GM21526 (cell line): Measurements from ENCODE around the gene NFATC2.
A peak's percentile ranks its signal among the peaks of the same experiment; 100 is the strongest.
"Not testable (repeated sequence)": the region's sequence is repeated elsewhere in the genome, so short reads cannot be mapped to it uniquely, and the experiment has no call there.

Source experiments
- ATAC-seq: cut with Tn5 transposase; IDR thresholded peaks from one replicate; pipeline ENCODE4 v1.9.1; 2021; ENCODE audit warnings: moderate library complexity; ENCODE audit not compliant: unreplicated experiment, low FRiP score

Gene NFATC2

DNA sequence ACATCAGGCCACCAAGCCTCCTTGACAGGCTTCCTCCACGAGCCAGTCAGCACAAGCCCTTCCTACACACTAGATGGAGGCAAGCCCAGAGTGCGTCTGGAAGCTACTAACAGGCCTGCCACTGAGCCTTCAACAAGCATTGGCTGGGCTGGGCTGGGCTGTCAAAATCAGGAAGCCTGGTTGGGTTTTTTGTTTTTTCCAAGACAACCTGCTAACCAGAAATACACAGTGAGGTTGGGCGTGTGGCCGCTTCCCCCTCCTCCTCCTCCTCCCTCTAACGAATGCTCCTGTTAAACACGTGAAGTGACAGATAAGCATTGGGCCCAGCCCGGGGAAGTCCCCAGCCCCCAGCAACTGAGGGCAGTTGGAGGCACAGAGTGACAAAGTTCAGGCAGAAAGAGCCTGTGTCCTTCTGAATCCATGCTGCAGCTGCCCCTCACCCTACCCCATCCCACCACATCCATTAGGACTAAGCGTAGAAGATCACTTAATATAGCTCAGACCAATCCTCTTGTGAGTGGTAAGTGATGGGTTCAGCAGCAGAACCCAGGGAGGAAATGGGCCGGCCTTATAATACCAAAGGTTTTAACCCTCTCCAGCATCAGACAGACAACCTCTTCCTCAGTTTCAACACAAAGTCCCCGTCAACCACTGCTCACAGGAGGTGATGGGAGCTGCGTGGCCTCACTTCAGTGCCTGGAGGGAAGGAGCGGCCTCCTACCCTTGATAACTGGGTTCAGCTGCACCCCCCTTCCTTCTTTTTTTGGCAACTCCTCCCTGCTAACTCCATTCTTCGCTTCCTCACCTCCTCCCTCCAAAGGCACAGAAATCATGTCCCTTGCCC lies 1.1 kb downstream of the NFATC2 start:
- peak; percentile 40 for ATAC-seq

DNA sequence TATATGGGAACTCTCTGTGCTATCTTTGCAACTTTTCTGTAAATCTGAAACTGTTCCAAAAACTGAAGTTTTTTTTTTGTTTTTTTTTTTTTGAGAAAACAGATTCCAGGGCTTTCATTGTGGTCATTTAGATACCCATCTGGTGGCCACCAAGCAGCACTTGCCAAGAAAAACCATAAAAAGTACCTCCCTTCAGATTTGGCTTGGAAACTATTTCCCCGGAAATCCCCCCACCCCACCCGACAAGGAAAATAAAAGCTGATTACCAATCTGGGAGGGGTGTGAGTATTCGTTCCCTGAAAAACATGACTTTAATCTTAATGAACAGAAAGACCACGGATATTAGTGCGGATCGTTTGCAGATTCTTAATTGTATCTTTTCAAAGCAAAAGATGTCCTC lies 1.9 kb downstream of the NFATC2 start:
- no peak for ATAC-seq

DNA sequence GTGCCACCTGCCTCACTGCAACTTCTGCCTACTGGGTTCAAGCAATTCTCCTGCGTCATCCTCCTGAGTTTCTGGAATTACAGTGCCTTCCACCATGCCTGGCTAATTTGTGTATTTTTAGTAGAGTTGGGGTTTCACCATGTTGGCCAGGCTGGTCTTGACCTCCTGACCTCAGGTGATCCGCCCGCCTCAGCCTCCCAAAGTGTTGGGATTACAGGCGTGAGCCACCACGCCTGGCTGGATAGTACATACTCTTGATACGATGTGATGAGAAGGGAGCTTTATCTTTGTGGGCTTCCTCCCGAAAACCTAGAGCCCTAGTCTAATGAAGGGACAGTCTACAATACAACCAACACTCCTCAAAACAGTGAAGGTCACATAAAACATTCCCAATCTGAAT lies 2.4 kb downstream of the NFATC2 start:
- not testable (repeated sequence) for ATAC-seq

DNA sequence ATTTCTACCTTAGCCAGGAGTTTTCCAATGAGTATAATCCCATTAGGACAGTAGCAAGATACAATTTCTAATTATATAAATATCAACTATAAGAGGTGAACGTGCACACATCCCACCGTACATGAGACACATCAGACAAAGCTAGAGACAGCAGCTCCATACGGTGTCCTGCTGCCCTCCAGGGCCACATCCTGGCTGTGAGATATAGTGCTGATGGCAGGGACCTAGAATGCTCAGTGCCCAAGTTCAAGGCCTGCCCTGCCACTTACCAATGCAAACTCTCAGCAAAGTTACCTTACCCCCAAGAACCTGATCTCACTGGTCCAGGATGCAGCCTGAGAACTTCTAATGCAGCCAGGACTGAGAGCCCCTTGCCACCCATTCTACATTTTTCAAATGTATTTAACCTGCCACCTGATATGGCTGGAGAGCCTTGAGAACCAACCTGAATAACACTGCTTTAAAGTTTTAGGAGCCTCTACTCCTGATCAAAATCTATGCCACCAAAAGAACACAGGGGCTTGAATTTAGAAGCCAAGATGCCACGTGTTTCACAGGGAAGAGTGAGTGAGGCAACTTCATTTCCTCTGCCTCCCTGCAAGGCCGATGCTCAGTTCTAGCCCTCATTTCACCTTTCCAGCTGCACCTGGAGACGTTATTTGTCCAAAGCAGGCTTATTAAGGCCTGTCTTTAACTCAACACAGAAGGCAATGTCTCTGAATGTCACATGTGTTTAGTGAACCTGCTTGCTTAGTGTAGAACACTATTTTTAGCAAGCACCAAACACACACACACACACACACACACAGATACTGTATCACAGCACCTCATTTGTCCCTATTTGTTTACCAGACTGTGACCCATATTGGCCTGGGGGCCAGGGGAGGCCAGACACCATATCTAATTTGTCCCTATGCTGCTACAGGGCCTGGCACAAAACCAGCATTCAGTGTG lies 6.1 kb downstream of the NFATC2 start:
- ATAC-seq, result no peak

DNA sequence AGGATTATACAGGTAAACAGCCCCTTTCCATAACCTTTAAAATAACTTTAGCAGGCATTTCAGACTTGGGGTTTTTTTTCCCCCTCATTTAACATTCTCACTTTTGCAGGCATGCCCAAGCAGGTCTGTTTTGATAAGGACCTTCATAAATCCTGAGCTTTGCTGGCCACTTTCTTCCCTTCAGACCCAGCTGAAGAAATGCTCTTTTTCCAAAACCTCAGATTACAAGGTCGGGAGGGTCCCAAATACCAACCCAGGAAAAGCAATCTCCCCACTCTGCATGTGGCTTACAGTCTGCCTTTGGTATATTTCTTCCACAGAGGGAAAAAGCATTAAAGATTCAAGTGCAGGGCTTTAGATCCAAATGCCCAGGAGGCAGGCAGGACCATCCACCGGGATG lies 6.8 kb downstream of the NFATC2 start:
- no peak for ATAC-seq

DNA sequence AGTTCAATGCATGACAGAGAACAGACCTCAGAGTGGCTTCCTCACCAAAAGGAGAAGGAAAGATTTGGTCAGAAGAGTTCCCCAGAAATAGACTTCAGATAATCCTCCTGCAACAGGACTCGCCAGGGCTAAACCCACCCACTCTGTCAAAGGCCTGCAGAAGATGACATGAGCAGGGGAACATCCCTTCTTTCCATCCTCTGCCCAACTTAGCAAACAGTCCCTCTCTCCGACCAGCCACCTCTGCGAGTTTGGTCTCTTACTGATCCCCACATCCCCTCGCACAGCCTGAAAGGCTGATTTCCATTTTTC lies 7.5 kb downstream of the NFATC2 start:
- no peak for ATAC-seq

DNA sequence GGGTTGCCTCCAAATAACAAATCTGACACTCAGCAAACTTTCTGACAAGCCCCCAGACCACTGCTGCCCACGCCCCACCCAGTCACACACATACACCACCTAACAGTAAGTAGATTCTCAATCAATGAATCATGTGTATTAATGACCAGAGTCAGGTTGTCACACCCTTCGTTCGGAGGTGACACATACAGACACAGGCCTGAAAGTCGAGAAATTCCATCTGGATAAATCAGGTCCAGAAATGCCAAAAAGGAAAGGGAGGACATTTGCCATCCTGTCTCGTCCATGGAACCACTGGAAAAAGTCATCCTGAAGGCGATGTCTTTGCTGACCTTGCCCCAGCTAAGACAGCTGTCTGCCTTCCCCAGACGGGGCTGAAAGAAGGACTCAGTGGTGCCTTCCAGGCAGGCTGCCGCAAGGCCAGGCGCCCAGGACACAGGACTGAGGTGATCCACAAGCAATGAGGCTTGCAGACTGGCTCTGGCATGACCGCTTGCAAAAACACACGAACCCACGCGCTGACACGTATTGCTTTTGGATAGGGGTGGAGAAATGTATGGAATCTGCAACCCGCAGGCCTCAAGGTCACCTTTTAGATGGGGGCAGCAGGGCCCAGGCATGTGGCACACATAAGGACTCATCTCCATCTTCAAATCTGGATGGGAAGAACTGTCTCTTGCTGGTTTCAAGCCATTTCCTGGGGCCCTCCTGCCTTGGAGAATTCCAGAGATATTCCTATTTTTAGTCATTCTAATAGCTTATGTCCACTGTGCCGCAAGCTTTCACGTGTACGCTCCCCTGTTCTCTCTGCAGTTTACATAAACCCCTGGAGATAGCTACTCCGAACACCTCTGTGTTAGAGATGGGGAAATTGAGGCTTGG lies 9.0 kb downstream of the NFATC2 start:
- no peak for ATAC-seq

DNA sequence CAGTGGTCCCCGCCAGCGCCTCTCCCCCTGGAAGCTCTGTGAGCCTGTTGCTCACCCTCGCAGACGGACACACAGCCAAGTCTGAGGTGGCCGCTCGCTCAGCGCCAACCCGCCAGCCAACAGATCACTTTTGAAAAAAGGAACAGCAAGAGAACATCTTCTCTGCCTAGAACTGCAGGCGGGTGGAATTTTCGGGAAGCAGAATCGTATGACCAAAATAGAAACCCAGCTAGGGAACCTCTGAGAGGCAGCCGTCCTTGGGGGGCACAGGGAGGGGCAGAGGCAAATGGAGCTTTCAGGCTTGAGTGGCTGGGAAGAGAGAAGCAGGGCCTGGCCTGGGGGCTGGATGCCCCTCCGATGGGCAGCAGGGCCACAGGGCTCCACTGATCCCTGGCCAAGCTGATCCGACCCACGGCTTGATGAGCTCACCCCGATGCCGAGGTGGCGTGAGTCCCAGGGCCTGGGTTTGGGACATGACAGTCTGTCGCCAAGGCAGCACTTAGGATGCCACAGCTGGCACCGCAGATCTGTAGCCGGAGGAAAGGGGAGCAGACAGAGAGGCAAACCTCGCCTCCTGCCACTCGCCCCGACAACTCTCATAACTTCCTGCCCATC lies 9.8 kb downstream of the NFATC2 start:
- no peak for ATAC-seq

DNA sequence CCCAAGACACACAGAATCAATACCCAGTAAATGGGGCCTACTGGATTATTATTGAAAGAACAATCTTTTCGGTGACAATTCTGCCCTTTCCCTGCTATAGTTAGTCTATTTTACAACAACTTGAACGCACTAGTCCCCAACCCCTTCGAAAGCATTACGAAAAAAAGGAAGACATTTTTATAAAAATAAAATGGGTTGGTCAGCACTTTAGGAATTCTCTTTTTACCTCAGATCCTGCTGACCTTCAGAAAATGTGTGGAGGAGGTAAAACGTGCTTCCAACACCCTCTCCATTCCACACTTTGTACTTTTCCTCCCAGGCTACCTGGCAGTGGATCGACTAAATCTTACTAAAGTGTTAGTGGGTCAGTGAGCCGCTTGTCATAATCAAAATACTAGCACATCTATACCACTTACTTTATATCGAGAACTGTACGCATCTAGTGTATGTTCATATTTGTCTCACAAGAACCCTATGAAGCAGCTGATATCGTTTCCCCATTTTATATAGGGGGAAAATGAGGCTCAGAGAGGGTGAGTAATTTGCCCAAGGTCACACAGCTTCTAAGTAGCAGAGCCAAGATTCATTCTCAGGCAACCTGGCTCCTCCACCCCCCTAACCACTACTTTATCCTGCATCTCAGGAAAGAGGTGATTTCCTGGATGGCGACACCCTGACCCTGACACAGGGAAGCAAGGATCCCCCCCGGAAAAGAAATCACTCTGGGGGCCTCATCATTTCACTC lies 10.6 kb downstream of the NFATC2 start:
- ATAC-seq, result no peak

DNA sequence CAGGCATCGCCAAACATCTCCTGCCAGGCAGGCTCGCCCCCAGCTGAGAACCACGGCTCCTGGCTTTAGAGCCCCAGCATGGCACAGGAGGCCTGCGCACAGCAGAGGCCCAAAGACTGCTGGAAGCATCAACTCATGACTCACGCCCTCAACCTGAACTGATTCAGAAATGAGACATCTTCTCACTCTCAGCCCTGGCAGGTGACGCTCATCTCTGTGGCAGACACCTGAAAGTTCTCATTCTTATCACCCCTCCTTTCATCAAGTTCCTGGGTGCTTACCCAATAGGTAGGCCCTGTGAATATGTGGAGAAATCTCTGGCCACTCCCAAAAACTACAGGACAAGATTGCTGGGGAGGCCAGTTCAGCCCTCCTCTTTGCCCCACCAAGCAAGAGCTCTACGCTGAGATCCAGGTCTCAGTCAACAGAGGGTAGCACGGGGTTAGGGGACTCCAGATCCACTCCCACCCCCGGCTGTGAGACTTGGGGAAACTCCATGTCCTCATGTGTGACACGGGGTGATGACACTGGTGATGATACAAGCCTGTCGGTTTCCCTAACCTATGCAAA lies 11.3 kb downstream of the NFATC2 start:
- peak; percentile 53 for ATAC-seq

DNA sequence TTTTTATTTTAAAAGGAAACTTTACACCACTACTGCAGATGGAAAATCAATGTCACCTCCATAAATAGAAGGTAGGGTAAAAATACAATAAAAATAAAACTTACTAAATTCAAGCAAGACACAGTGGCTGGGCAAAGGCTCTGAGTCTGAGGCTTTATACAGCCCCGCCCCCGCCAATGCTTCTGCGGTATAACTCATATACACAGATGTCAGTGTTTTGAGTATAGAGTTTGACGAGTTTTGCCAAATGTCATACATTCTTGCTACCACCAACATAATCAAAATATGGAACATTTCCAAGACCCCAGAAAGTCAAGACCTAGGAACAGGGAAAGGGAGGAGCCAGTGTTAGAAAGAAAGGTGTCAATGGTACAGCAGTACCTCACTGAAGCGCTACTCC lies 12.8 kb downstream of the NFATC2 start:
- ATAC-seq, result no peak

DNA sequence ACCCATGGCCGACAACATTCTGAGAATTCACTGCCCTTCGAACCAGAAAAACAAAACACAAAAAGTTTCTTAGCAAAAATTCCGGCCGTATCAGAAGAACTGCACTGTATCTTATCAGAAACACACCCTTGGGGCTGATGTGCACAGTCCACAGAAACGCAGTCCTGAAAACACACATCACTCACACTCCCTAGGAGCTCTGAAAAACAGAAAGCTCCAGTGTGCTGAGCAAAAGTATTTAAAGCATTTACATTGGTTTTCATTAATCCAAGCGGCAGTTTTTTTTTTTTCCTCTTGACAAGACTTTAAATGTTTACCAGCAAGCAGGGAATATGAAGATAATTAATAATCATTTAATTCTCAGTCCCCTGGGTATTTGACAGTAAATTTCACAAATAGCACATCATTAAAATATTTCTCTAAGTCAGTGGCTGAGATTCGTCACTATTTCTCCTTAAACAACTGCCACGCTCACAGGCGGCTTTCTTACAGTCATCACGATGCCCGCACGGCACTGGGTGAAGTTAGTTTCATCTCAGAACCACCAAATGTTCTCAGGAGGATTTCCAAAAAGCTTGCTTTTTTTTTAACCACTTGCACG lies 13.3 kb downstream of the NFATC2 start:
- ATAC-seq, result no peak

DNA sequence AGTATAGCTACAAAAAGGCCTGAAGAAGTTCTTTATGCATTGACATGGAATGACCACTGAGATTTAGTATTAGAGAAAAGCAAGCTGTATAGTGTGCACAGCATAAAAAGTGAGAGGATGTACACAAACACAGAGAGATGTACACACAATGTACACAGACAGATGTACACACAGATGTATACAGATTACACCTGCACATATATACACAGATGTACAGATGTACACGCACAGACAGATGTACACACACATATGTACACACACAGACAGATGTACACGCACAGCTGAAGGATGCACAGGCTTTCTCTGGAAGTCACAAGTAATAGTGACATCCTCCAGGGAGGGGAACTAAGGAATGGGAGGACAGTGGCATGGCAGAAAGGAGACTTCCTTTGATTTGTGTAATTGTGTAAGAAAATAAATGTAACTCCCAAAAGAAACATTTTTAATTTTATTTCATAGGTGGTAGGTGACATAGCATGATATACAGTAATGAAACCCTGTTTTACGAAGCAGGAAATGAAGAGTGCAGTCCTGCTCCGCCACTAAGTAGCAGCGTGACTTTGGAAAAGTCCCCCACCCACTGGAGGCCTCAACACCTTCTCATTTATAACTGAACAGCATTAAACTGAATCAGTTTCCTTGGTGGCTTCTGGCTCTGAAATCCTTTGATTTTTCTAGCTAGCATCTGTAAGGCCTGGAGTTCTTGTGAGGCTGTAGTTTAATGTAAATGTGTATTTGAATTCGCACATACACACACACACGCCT lies 14.1 kb downstream of the NFATC2 start:
- ATAC-seq, result peak; percentile 29

DNA sequence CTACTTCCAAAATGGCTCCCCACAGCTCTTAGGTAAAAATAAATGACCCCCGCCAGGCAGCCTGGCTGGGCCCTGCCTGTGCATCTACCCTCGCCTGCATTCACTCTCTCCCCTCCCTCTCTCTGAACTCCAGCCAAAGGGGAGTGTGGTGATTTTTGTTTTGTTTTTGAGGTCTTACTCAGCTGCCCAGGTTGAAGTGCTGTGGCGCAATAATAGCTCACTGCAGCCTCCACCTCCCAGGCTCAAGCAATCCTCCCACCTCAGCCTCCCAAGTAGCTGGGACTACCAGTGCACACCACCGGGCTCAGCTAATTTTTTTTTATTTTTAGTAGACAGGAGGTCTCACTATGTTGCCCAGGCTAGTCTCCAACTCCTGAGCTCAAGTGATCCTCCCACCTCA lies 15.8 kb downstream of the NFATC2 start:
- ATAC-seq, result no peak

DNA sequence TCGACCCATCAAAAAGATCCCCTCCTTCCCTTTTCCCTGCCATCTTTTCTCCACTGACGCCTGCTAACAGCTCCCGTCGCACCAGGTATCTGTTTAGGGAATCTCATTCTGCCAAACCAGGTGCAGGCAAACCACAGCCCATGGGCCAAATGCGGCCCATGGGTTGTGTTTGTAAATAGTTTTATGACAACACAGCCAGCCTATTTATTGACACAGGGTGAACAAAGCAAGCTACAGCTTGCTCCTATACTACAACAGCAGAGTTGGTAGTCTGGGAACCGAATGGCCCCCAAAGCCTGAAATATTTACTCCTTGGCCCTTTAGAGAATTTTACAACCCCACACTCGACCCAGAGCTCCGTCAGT lies 16.4 kb downstream of the NFATC2 start:
- no peak for ATAC-seq

DNA sequence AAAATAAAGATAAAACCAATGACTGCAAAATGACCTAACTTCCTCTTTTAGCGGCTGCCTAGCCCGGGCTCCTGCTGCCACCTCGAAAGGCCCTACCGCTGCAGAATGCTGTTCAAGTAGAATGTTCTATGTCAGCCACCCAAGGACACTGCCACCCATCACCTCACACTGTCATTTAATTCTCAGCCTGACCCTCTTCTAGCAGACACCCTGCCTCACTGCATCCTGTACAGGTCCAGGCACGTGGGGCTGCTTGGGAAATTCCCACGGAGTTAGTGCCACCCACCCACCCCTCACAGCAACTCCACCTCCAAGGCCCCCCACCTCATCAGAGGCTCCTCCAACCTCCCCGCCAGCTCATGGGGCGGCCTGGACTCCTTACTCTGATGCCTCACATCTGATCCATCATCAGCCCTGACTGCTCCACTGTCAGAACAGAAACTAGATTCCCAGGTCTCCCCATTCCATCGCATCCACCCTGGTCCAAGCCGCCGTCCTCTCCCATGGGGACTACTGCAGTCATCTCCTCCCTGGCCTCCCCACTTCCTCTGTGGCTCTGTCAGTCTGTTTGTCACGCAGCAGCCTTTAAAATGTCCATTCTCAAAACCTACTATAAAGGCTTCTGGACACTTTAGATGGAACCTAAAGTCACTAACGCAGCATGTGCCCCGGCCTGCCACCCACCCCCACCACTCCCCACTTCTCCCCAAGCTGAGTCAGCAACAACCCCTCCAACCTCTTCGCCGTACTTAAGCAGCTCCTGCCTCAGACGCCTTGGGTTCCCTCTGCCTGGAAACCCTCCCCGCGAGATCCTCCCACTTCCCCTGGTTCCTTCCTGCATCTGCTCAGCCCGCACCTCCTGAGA lies 17.0 kb downstream of the NFATC2 start:
- ATAC-seq, result peak; percentile 38

DNA sequence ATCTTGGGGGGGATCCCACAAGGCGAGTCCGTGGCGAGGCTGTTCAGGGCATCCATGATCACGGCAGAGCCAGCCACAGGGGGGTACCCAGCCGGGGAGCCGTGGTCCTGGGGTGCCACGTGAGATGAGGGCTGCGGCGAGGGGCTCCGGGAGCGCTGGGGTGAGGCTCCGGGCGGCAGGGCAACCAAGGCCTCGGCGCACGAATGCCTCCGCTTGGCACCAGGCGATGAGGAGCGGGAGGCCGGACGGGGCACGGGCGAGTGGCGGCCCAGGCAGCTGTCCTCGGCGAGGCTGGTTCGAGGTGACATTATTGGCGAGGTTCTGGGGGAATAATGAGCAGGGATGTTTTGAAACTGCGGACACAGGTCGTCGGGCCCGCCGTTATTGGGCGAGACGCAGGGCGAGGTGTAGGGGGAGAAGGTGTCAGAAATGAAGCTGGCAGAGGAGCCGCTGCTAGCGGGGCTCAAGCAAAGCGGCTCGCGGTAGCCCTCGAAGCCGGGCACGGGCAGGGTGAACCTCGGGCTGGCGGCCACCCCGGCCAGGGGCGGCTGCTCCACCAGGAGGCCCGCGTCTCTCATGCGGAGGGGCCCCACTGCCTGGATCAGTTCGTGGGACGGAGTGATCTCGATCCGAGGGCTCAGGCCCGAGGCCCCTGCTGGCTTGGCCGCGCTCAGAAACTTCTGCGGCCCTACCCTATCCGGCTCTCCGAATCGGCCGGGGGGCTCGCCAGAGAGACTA lies 19.1 kb downstream of the NFATC2 start:
- no peak for ATAC-seq
